ENCODE data around the gene USP49. TPM values are rescaled to one million over a fixed set of nuclear protein-coding genes. Genes with fewer than 3 reads are reported as not detected.

Gene USP49
- total and polyA plus RNA-seq, 2 of the 13 experiments (the other 11 are each of a cell fraction or from before 2014, with no cell fraction given), result 2.9 to 4.3 TPM

DNA sequence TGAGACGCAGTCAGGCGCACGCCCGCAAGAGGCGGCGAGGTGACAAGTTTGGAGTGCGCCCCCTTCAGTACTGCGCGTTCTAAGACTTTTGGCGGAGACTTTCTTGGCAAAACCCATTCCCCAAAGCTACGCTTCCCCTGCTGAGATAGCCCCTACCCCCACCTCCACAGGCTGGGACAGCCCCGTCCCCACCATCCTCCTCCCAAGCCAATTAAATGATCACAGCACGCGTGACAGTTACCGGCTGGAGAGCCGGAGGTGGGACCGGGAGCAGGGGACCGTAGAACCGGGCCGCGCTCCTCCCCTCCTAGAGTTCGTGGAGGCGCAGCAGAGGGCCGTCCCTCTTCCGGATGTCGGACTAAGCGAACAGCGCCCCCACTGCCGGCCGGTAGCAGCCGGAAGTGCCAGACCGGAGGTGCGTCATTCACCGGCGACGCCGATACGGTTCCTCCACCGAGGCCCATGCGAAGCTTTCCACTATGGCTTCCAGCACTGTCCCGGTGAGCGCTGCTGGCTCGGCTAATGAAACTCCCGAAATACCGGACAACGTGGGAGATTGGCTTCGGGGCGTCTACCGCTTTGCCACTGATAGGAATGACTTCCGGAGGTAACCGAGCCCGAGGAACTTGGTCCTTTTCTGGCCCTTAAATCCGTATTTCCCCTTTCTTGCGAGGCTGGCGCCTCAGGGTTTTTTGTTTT lies 107.8 kb downstream of the USP49 start, which contains the start of gene TOMM6 (continued):
- TF ChIP-seq ZNF747 (CRISPR knock-in tag; IDR thresholded peaks at IDR 0.05; ENCODE audit: borderline replicate concordance) (peak; percentile 94), MIER2 (CRISPR knock-in tag; IDR thresholded peaks at IDR 0.05) (peak; percentile 85; the same call in 1 of the 2 replicates), KMT2B (CRISPR knock-in tag; IDR thresholded peaks at IDR 0.05) (peak; percentile 98), ZNF251 (CRISPR knock-in tag; IDR thresholded peaks at IDR 0.05) (no peak), STAG1 (CRISPR knock-in tag; IDR thresholded peaks at IDR 0.05) (peak; percentile 21), ZNF619 (CRISPR knock-in tag; IDR thresholded peaks at IDR 0.05) (no peak), FOSL2 (CRISPR knock-in tag; IDR thresholded peaks at IDR 0.05) (peak; percentile 55), KDM3A (CRISPR knock-in tag; IDR thresholded peaks at IDR 0.05; ENCODE audit: low read depth) (peak; percentile 94; the same call in 1 of the 2 replicates), SP4 (CRISPR knock-in tag; IDR thresholded peaks at IDR 0.05) (peak; percentile 88), FOXM1 (CRISPR knock-in tag; IDR thresholded peaks at IDR 0.05) (no peak), NFE2 (CRISPR knock-in tag; IDR thresholded peaks at IDR 0.05) (0 out of 2 replicates have a peak, but pooled peaks have one; percentile 3), ZNF460 (CRISPR knock-in tag; IDR thresholded peaks at IDR 0.05; ENCODE audit: borderline replicate concordance) (no peak; the same call in 1 of the 2 replicates), ZNF484 (CRISPR knock-in tag; IDR thresholded peaks at IDR 0.05; ENCODE audit: borderline replicate concordance, low read depth) (no peak), MTF2 (CRISPR knock-in tag; IDR thresholded peaks at IDR 0.05; ENCODE audit: borderline replicate concordance) (peak; percentile 4; the same call in 1 of the 2 replicates), TAF1 (CRISPR knock-in tag; IDR thresholded peaks at IDR 0.05) (peak; percentile 96), ZFP82 (CRISPR knock-in tag; IDR thresholded peaks at IDR 0.05; ENCODE audit: borderline replicate concordance) (peak; percentile 65), PRPF4 (IDR thresholded peaks at IDR 0.05; ENCODE audit: low read depth, low read length, poor library complexity, severe bottlenecking) (no peak)
- TF ChIP-seq, protein P1, sequence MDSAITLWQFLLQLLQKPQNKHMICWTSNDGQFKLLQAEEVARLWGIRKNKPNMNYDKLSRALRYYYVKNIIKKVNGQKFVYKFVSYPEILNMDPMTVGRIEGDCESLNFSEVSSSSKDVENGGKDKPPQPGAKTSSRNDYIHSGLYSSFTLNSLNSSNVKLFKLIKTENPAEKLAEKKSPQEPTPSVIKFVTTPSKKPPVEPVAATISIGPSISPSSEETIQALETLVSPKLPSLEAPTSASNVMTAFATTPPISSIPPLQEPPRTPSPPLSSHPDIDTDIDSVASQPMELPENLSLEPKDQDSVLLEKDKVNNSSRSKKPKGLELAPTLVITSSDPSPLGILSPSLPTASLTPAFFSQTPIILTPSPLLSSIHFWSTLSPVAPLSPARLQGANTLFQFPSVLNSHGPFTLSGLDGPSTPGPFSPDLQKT (CRISPR knock-in tag; IDR thresholded peaks at IDR 0.05; ENCODE audit: borderline replicate concordance), result no peak; the same call in 1 of the 2 replicates
- TF ChIP-seq, protein P2, sequence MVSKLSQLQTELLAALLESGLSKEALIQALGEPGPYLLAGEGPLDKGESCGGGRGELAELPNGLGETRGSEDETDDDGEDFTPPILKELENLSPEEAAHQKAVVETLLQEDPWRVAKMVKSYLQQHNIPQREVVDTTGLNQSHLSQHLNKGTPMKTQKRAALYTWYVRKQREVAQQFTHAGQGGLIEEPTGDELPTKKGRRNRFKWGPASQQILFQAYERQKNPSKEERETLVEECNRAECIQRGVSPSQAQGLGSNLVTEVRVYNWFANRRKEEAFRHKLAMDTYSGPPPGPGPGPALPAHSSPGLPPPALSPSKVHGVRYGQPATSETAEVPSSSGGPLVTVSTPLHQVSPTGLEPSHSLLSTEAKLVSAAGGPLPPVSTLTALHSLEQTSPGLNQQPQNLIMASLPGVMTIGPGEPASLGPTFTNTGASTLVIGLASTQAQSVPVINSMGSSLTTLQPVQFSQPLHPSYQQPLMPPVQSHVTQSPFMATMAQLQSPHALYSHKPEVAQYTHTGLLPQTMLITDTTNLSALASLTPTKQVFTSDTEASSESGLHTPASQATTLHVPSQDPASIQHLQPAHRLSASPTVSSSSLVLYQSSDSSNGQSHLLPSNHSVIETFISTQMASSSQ (IDR thresholded peaks at IDR 0.05; ENCODE audit: low read depth), result 0 out of 2 replicates have a peak, but pooled peaks have one; percentile 32
- TF ChIP-seq, protein P2 (CRISPR knock-in tag; IDR thresholded peaks at IDR 0.05; ENCODE audit: borderline replicate concordance), result peak; percentile 73; the same call in 1 of the 2 replicates
- TF ChIP-seq, protein P3, sequence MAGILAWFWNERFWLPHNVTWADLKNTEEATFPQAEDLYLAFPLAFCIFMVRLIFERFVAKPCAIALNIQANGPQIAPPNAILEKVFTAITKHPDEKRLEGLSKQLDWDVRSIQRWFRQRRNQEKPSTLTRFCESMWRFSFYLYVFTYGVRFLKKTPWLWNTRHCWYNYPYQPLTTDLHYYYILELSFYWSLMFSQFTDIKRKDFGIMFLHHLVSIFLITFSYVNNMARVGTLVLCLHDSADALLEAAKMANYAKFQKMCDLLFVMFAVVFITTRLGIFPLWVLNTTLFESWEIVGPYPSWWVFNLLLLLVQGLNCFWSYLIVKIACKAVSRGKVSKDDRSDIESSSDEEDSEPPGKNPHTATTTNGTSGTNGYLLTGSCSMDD (CRISPR knock-in tag; IDR thresholded peaks at IDR 0.05), result no peak
- TF ChIP-seq, protein P4, sequence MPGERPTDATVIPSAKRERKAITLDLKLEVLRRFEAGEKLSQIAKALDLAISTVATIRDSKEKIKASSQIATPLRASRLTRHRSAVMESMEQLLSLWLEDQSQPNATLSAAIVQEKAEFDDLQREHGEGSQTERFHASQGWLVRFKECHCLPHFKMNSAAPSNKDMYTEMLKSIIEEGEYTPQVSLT (CRISPR knock-in tag; IDR thresholded peaks at IDR 0.05; ENCODE audit: borderline replicate concordance, low read depth), result no peak
